SK-N-SH treated with all-trans-retinoic acid at 6 μM for 48 hours (cell line): ENCODE data around the gene FBXO47.

Experiments used
- ATAC-seq: fragments of 200-7000 bp; cut with Tn5 transposase; 3 replicates; pipeline ENCODE4 v1.9.1; 2020; ENCODE audit warnings: mild to moderate bottlenecking, moderate library complexity
- ARNTL ChIP-seq: fragments of 450-650 bp; formaldehyde crosslinking; IDR thresholded peaks from 2 replicates; pipeline ENCODE4 v1.5.0; 2020; ENCODE audit warnings: low read depth, mild to moderate bottlenecking, moderate library complexity, borderline replicate concordance
- BACH2 ChIP-seq: fragments of 250-450 bp; sonication (Bioruptor Pico); IDR thresholded peaks from 2 replicates; pipeline ENCODE4 v1.9.0; 2021; ENCODE audit warnings: mild to moderate bottlenecking, borderline replicate concordance
- CSDC2 ChIP-seq: fragments of 250-450 bp; sonication (Bioruptor Pico); IDR thresholded peaks from 2 replicates; pipeline ENCODE4 v1.5.0; 2020; ENCODE audit warnings: mild to moderate bottlenecking, moderate library complexity
- CSRNP3 ChIP-seq: fragments of 250-450 bp; sonication (Bioruptor Pico); IDR thresholded peaks from 2 replicates; pipeline ENCODE4 v1.5.1; 2021; ENCODE audit warnings: mild to moderate bottlenecking, moderate library complexity
- ESRRG ChIP-seq: fragments of 250-450 bp; sonication (Bioruptor Pico); IDR thresholded peaks from 2 replicates; pipeline ENCODE4 v1.6.1; 2021; ENCODE audit warnings: mild to moderate bottlenecking
- GLIS3 ChIP-seq: fragments of 250-450 bp; sonication (Bioruptor Pico); IDR thresholded peaks from 2 replicates; pipeline ENCODE4 v1.5.0; 2020; ENCODE audit warnings: mild to moderate bottlenecking, moderate library complexity
- ISL1 ChIP-seq: fragments of 250-450 bp; sonication (Bioruptor Pico); IDR thresholded peaks from 2 replicates; pipeline ENCODE4 v2.1.2; 2022; ENCODE audit warnings: mild to moderate bottlenecking, moderate library complexity
- OSR1 ChIP-seq: fragments of 250-450 bp; sonication (Bioruptor Pico); IDR thresholded peaks from 2 replicates; pipeline ENCODE4 v1.8.0; 2022; ENCODE audit warnings: moderate library complexity, mild to moderate bottlenecking, inconsistent platforms
- POU6F1 ChIP-seq: fragments of 250-450 bp; sonication (Bioruptor Pico); IDR thresholded peaks from 2 replicates; pipeline ENCODE4 v1.8.0; 2021; ENCODE audit warnings: low read depth, mild to moderate bottlenecking, moderate library complexity, borderline replicate concordance
- PPARA ChIP-seq: fragments of 250-450 bp; sonication (Bioruptor Pico); IDR thresholded peaks from 2 replicates; pipeline ENCODE4 v1.5.0; 2020; ENCODE audit warnings: mild to moderate bottlenecking, borderline replicate concordance
- RARB ChIP-seq: fragments of 250-450 bp; sonication (Bioruptor Pico); IDR thresholded peaks from 2 replicates; pipeline ENCODE4 v1.8.0; 2021; ENCODE audit warnings: mild to moderate bottlenecking, moderate library complexity
- SNAI2 ChIP-seq: fragments of 250-450 bp; sonication (Bioruptor Pico); IDR thresholded peaks from 2 replicates; pipeline ENCODE4 v1.5.0; 2020; ENCODE audit warnings: mild to moderate bottlenecking, moderate library complexity
- TCF4 ChIP-seq: fragments of 250-450 bp; sonication (Bioruptor Pico); IDR thresholded peaks from 2 replicates; pipeline ENCODE4 v1.8.0; 2021; ENCODE audit warnings: mild to moderate bottlenecking, moderate library complexity, borderline replicate concordance
- TOX ChIP-seq: fragments of 250-450 bp; sonication (Bioruptor Pico); IDR thresholded peaks from 2 replicates; pipeline ENCODE4 v1.8.0; 2021; ENCODE audit warnings: mild to moderate bottlenecking, moderate library complexity, borderline replicate concordance
- TSHZ2 ChIP-seq: fragments of 250-450 bp; sonication (Bioruptor Pico); IDR thresholded peaks from 2 replicates; pipeline ENCODE4 v1.5.0; 2020; ENCODE audit warnings: mild to moderate bottlenecking, moderate library complexity
- ZC3H10 ChIP-seq: fragments of 250-450 bp; sonication (Bioruptor Pico); IDR thresholded peaks from 2 replicates; pipeline ENCODE4 v1.5.1; 2021; ENCODE audit warnings: mild to moderate bottlenecking, moderate library complexity
- ZFP3 ChIP-seq: fragments of 250-450 bp; sonication (Bioruptor Pico); IDR thresholded peaks from 2 replicates; pipeline ENCODE4 v1.5.0; 2020; ENCODE audit warnings: mild to moderate bottlenecking, moderate library complexity
- ZFP30 ChIP-seq: fragments of 450-650 bp; formaldehyde crosslinking; IDR thresholded peaks from 2 replicates; pipeline ENCODE4 v1.5.0; 2022; ENCODE audit warnings: mild to moderate bottlenecking, moderate library complexity
- ZNF565 ChIP-seq: fragments of 450-650 bp; formaldehyde crosslinking; conservative IDR thresholded peaks from 2 replicates; pipeline ENCODE4 v1.5.0; 2020; ENCODE audit warnings: low read depth, mild to moderate bottlenecking, moderate library complexity
- ZNF8 ChIP-seq: fragments of 450-650 bp; formaldehyde crosslinking; IDR thresholded peaks from 2 replicates; pipeline ENCODE4 v1.5.0; 2020; ENCODE audit warnings: mild to moderate bottlenecking, moderate library complexity

Gene FBXO47

GRCh38 chr17:38889745-38890409, 77.3 kb downstream of the FBXO47 start:
- TF ChIP-seq BACH2 (CRISPR knock-in tag) (no peak), POU6F1 (no peak), TSHZ2 (CRISPR knock-in tag) (no peak), SNAI2 (CRISPR knock-in tag) (no peak)
- ATAC-seq = no peak

- TF ChIP-seq ZNF565 = no peak
- no peak for TF ChIP-seq BACH2 (CRISPR knock-in tag)
- TF ChIP-seq ZC3H10 = no peak
- no peak for TF ChIP-seq ISL1
- no peak for TF ChIP-seq CSRNP3
- TF ChIP-seq CSDC2 (CRISPR knock-in tag) = no peak
- TF ChIP-seq TOX = no peak
- no peak for TF ChIP-seq TCF4 (CRISPR knock-in tag)
- no peak for TF ChIP-seq ZFP30 (CRISPR knock-in tag)
- no peak for TF ChIP-seq ZFP3 (CRISPR knock-in tag)
- TF ChIP-seq ZNF8 (CRISPR knock-in tag) = no peak
- TF ChIP-seq PPARA = no peak
- no peak for TF ChIP-seq RARB (CRISPR knock-in tag)
- ATAC-seq = no peak
Measured at GRCh38 chr17:38888842-38889241, 78.4 kb downstream of the FBXO47 start.

- no peak for TF ChIP-seq ZNF8 (CRISPR knock-in tag)
- TF ChIP-seq CSRNP3 = no peak
- no peak for TF ChIP-seq TOX
- TF ChIP-seq ARNTL (CRISPR knock-in tag) = no peak
- TF ChIP-seq OSR1 (CRISPR knock-in tag) = no peak
- TF ChIP-seq GLIS3 (CRISPR knock-in tag) = no peak
- no peak for TF ChIP-seq TSHZ2 (CRISPR knock-in tag)
- no peak for TF ChIP-seq ZFP3 (CRISPR knock-in tag)
- TF ChIP-seq ESRRG (CRISPR knock-in tag) = no peak
- TF ChIP-seq PPARA = no peak
- no peak for TF ChIP-seq ZNF565
- TF ChIP-seq SNAI2 (CRISPR knock-in tag) = no peak
- ATAC-seq = no peak
Measured at GRCh38 chr17:38886643-38887010, 80.6 kb downstream of the FBXO47 start.
